Measurements from ENCODE around the gene RUNX3. TPM values are rescaled to one million over a fixed set of nuclear protein-coding genes. Genes with fewer than 3 reads are reported as not detected.
A peak's percentile ranks its signal among the peaks of the same experiment; 100 is the strongest.

RUNX3 gene
- polyA plus RNA-seq, 1 of the 3 experiments (the other 2 are of a cell fraction), result not detected

DNA sequence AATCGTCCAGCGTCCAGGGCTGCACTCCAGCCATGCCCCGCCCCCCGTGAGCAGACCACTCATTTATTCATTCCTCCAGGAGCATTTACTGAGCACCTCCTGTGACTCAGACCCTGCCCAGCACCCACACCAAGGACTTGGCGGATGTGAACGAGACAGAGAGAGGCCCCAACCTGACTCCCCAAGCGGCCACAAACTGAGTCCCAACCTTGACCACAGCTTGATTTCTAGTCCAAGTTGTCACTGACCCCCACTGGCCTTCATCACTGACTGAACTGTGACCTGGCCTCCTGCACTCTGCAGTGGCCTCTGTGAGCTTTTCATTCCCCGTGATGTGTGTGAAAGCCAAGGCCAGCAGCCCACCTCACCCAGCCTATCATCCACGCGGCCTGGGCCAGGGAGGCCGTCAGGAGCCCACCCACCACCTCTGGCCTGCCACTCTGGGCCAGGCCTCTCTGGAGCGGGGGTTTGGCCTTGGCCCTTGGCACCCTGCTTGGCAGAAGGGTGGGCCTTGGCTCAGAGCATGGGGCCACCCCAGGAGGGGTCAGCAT is 19.3 kb upstream of the RUNX3 start:
- no peaks in the 10 kb centered on the region for H3K27me3 ChIP-seq (ENCODE audit: insufficient read depth)
- H3K4me2 ChIP-seq, result no peak overlapping the region
- no peaks in the 10 kb centered on the region for H3K79me2 ChIP-seq (ENCODE audit: insufficient read depth)
- no peaks in the 10 kb centered on the region for H3F3A ChIP-seq (replicated peaks; ENCODE audit: insufficient read depth)
- H3K9me2 ChIP-seq, result no peaks in the 10 kb centered on the region
- 59% methylated on average over 7 of the region's 12 CpGs for WGBS (ENCODE audit: low lambda C conversion rate)
- H3K9ac ChIP-seq, result no peak overlapping the region
- H3K9me3 ChIP-seq, result no peaks in the 10 kb centered on the region
- no peak overlapping the region for H2AFZ ChIP-seq (ENCODE audit: low read depth)
- no peak overlapping the region for H3K4me3 ChIP-seq (ENCODE audit: low read depth in 2 of 2, low read length in 1 of 2)
- no peak overlapping the region for H3K27ac ChIP-seq (ENCODE audit: low read depth in 2 of 2, low read length in 1 of 2)
- H4K20me1 ChIP-seq (ENCODE audit: insufficient read depth), result no peaks in the 10 kb centered on the region
- ChIA-PET POLR2A (no interaction called here), CTCF (no interaction called here)
- H3K4me1 ChIP-seq (ENCODE audit: control insufficient read depth in 1 of 2, insufficient read depth in 2 of 2, low read depth in 1 of 2, low read length in 1 of 2), result no peaks in the 10 kb centered on the region
- peak; percentile 54; the same call in 1 of the 2 replicates for TF ChIP-seq FOSL2 (IDR thresholded peaks at IDR 0.05; ENCODE audit: borderline replicate concordance, low read depth)
- no peak for TF ChIP-seq RXRA (IDR thresholded peaks at IDR 0.05; ENCODE audit: borderline replicate concordance, low read depth)
- H3K36me3 ChIP-seq (replicated peaks in 1 of 2; ENCODE audit: control insufficient read depth in 1 of 2, insufficient read depth in 2 of 2, low read length in 1 of 2), result no peaks in the 10 kb centered on the region
- DNase-seq, result no peak

- H3K9me3 ChIP-seq, result no peaks in the 10 kb centered on the region
- H3K27me3 ChIP-seq (ENCODE audit: insufficient read depth), result no peaks in the 10 kb centered on the region; the same call in 1 of the 2 replicates
- WGBS (ENCODE audit: low lambda C conversion rate), result 80% methylated on average over 8 of the region's 9 CpGs
- ChIA-PET POLR2A (no interaction called here), CTCF (no interaction called here)
- no peaks in the 10 kb centered on the region for H3K79me2 ChIP-seq (ENCODE audit: insufficient read depth)
- TF ChIP-seq EP300 (IDR thresholded peaks at IDR 0.05; ENCODE audit: borderline replicate concordance in 1 of 2, low read depth in 1 of 2, low read length in 1 of 2) (no peak), GABPA (IDR thresholded peaks at IDR 0.05; ENCODE audit: low read depth) (no peak), EZH2phosphoT487 (IDR thresholded peaks at IDR 0.05; ENCODE audit: borderline replicate concordance, low read depth) (no peak), POLR2AphosphoS5 (IDR thresholded peaks at IDR 0.05; ENCODE audit: low read depth, low read length) (no peak), SIN3A (IDR thresholded peaks at IDR 0.05; ENCODE audit: borderline replicate concordance, low read depth, low read length) (no peak), GATA2 (CRISPR knock-in tag; IDR thresholded peaks at IDR 0.05) (no peak), FOXM1 (IDR thresholded peaks at IDR 0.05; ENCODE audit: low read depth) (no peak), IRF3 (IDR thresholded peaks at IDR 0.05; ENCODE audit: low read depth, low read length) (no peak), CHD2 (IDR thresholded peaks at IDR 0.05; ENCODE audit: low read length, partially characterized antibody) (no peak), TEAD4 (IDR thresholded peaks at IDR 0.05; ENCODE audit: borderline replicate concordance, insufficient read depth) (no peak), MXI1 (IDR thresholded peaks at IDR 0.05; ENCODE audit: low read depth, low read length) (no peak)
- H3K27ac ChIP-seq (ENCODE audit: low read depth in 2 of 2, low read length in 1 of 2), result no peak overlapping the region
- no peak overlapping the region for H3K4me2 ChIP-seq
- H3K36me3 ChIP-seq (replicated peaks in 1 of 2; ENCODE audit: control insufficient read depth in 1 of 2, insufficient read depth in 2 of 2, low read length in 1 of 2), result no peaks in the 10 kb centered on the region
- H4K20me1 ChIP-seq (ENCODE audit: insufficient read depth), result no peaks in the 10 kb centered on the region
- no peaks in the 10 kb centered on the region for H3K9me2 ChIP-seq
- no peak overlapping the region for H3K4me3 ChIP-seq (ENCODE audit: low read depth in 2 of 2, low read length in 1 of 2)
- H3K4me1 ChIP-seq (ENCODE audit: control insufficient read depth in 1 of 2, insufficient read depth in 2 of 2, low read depth in 1 of 2, low read length in 1 of 2), result no peaks in the 10 kb centered on the region
- no peak overlapping the region for H2AFZ ChIP-seq (ENCODE audit: low read depth)
- no peak for DNase-seq
- no peak overlapping the region for H3K9ac ChIP-seq
- no peaks in the 10 kb centered on the region for H3F3A ChIP-seq (replicated peaks; ENCODE audit: insufficient read depth)
Observed at GRCh38 chr1:24948079-24948827, 18.2 kb upstream of the RUNX3 start.
